ENCODE measurements around the gene MXRA8.
"Not testable (repeated sequence)": the region's sequence is repeated elsewhere in the genome, so short reads cannot be mapped to it uniquely, and the experiment has no call there.

The MXRA8 gene

DNA sequence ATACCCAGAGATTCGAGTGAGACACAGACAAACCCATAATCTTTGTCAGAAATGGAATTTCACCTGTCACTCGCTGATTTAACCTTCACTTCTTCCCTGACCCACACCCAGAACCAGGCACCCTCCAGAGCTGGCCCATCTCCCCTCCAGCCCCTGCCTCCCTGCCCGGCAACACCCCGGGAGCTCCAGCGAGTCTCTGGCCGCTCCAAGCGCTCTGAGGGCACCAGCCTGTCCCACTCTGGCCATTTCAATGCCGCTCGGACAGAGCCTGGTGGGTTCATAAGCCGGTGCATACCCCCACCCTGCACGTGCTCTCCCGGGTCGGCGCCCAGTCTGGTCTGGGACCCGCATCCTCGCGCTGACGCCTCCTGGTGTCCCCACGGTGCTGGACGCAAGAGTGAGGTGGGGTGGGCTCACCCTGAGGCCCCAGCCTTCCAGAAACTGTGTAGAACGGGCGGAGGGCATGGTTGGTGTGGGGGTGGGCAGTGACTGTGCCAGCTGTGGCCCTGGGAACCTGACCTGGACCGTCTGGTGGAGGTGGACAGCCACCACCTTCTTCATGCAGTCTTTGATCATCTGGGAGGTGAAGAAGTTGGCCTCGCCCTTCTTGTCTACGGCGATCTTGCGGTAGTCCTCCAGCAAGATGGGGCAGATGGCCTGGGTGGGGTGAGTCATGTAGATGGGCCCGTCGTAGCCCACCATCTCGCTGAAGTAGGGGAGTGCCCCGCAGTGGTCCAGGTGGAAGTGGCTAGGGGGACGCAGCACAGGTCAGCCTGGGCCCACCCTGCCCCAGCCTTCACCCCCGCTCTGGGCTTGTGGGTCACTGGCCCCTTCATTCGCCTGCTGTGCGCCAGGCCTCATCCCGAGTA is 39.3 kb downstream of the MXRA8 start:
- no peak for DNase-seq

DNA sequence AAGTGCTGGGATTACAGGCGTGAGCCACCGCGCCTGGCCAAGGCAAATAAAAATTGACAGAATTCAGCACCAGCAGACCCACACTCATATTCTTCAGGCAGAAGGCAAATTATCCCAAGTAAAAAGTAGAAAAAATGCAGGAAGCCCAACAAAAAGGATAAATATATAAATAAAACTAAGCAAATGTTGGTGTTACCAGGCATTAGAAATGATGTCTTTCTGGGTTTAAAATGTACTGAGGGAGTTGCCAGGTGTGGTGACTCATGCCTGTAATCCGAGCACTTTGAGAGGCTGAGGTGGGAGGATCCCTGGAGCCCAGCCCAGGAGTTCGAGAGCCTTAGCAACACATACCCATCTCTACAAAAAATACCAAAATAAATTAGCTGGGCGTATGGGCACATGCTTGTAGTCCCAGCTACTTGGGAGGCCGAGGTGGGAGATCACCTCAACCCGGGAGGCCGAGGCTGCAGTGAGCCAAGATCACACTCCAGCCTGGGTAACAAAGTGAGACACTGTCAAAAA is 40.2 kb downstream of the MXRA8 start:
- no peak for DNase-seq

DNA sequence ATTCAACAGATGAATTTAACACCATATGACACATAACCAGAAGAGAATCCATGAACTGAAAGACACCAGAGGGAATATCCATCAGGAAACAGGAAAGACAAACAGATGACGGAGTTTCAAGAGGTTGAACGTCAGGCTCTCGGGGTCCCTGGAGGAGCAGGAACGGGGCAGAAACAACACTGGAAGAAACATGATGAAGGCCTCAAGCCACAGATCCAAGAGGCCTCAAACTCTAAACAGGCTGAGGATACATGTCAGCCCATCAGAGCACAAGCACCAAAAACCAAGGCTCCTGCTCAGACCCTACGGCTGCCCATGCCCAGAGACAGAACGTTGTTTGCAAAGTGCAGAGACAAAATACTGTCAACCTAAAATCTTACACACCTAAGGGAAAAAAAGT is 40.9 kb downstream of the MXRA8 start:
- no peak for DNase-seq

DNA sequence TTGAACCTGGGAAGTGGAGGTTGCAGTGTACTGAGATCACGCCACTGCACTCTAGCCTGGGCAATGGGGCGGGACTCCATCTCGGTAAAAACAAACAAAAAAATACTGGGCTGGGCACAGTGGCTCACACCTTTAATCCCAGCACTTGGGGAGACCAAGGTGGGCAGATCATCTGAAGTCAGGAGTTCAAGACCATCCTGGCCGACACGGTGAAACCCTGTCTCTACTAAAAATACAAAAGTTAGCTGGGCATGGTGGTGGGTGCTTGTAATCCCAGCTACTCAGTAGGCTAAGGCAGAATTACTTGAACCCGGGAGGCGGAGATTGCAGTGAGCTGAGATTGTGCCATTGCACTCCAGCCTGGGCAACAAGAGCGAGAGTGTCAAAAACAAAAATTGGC is 42.2 kb downstream of the MXRA8 start:
- DNase-seq: not testable (repeated sequence)

DNA sequence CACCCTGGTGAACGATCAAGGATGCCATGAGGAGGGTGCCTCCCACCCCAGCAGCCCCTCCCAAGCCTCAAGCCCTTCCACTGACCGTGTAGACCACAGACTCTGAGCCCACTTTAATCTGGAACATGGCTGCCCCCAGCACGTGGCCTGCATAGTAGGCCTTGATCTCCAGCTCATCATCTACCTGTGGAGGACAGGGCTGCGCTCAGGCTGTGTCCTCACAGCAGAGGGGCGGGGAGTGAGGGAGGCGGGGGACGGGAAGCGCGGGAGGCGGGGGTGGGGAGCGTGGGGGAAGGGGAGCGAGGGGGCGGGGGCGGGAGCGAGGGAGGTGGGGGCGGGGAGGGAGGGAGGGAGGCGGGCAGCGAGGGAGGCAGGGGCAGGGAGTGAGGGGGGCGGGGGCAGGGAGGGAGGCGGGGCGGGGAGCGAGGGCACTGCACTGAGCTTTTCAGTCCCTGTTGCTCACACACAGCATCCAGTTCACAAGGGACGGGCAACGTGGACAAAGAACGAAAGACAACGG is 42.9 kb downstream of the MXRA8 start:
- no peak for DNase-seq

DNA sequence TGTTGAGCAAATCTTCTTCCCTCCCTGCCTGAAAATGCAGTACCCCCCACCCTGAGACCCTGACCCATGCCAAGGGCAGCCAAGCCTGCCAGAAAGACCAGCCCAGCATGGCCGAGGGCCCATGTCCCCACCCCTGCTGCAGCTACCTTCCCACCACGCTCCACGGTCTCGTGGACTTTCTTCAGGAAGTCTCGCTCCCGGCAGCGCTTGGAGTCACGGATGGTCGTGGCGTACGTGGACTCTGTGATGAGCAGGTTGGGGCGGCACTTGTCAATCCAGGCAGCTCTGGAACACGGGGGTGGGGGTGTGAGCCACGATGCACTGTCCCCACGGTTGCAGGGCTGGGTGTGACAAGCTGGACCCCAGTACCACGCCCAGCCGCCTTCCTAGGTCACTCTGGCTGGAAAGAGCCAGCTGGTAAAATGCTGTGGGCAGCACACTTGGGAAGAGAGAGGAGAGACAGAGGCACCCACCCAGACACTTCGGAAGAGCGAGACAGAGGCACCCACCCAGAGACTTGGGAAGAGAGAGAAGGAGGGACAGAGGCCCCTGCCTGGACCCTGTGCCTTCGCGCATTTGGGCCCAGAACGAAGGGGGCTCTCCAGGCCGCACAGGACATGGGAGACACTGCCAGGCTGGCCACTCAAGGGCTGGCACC is 43.5 kb downstream of the MXRA8 start:
- DNase-seq: no peak

DNA sequence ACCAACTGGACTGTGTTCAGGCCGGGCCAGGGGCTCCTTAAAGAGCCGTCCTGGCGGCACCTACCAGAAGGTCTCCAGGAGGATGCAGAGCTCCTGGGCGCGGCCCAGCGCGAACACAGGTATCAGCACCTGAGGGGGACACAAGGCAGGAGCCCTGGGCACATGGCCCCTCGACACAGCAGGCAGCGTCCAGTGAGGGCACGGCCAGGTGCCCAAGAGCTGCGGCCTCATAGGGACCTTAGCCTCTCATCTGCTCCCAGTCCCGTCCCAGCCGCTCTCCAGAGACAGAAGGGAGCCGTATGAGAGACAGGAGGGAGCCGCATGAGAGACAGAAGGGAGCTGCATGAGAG is 44.1 kb downstream of the MXRA8 start:
- no peak for DNase-seq

DNA sequence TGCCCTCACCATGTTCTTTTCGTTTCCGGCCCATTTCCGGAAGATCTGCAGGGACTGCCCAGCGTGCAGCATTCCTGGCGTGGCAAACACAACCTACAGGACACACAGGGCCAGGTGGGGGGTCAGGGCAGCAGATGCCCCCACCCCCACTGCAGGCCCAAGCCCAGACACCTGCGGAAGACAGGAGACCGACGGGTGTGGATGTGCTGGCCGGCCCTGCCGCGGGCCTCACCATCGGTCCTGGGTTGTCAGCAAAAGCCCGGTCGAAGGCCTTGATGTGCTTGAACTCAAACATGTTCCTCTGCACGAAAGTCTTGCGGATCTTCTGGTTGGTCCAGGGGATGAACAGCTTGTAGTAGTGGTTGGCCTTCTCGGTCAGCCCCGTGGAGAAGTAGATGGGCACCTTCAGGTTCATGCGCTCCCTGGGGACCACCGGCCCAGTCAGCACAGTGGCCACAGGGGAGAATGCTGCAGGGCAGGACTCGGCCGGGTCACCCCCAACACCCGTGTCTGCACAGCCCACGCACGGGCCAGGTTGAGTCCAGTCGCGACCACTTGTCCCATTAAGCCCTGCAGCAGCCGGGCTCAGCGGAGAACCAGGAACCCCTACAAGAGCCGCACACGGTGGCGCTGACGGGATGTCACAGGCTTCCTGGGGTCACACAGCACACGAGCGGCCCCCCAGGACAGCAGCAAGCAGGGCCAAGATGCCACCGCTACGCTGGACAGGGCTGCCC is 44.7 kb downstream of the MXRA8 start:
- no peak for DNase-seq

DNA sequence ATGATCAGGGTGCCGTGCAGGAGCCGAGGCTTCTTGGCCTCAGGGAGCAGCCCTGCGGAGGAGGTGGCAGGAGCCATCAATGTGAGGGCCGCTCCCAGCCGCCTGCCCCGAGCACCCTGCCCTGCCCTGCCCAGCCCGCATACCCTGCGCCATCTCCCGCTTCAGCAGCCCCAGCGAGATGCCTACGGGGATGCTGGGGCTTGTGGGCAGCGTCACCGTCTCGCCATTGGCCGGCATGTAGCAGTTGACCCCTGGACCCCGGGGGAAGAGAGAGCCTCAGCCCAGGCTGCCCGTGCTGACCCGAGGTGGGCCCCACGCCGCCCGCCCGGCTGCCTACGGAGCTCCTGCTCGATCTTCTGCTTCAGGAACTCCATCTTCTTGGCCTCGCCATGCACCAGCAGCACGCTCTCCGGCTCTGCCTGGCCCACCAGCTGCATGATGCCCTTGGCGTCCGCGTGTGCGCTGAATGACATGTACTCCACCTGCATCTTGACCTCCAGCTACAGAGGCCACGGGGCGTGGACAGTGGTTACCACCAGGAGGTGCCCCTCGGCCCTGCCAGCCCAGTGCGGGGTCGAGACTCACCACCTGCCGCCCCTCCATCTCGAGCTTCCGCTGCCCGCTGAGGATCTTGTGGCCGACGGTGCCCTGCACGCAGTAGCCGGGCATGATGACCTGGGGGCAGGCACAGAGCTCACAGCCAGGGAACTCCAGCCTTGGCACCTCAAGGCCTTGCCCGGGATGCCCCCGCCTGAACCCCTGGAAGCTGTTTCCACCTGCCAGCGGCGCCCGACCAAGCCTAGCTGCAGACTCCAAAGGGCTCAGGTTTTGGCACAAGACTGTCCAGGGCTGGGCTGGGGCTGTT is 45.7 kb downstream of the MXRA8 start:
- no peak for DNase-seq

DNA sequence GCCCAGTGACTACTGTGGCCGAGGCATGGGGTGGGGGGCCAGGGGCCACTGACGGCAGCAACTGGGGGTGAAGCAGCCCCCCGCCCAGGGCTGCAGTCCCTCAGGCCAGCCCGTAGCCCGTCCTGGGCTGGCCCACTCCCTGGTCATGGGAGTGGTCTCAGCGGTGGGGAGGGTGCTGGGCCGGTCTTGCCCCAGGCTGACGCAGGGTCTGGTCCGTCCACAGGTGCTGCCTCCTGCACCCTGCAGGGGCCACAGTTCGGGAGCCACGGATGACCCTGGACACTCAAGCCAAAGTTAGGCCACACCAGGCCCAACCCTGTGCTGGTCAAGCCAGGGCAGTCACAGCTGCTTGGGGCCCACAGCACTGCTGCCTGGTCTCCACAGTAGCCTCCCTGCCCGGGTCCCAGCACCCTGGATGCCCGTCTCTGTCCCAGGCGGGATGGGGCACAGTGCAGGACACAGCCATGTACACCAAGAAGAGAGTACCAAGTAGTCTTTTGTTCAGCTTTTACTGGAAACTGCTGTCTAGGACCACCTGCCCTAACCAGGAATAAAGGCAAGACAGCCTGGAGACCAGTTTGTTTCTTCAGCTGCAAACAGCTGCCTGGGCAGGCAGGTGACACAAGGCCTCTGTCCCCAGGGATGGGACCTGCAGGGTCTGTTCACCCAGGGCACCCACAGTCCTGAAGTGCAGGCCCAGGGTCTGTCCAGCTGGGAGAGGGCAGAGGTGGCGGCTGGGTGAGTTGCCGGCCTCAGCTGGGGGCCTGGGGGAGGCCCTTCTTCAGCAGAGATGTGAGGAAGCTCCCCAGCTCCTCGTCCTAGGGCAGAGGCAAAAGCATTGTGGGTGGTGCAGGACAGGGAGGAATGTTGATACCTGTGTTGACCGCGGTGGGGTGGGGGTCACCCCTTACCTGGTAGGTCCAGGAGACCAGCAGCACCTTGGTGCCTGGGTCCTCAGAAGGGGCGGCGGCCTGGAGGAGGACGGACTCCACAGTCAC is 46.9 kb downstream of the MXRA8 start:
- DNase-seq: no peak

DNA sequence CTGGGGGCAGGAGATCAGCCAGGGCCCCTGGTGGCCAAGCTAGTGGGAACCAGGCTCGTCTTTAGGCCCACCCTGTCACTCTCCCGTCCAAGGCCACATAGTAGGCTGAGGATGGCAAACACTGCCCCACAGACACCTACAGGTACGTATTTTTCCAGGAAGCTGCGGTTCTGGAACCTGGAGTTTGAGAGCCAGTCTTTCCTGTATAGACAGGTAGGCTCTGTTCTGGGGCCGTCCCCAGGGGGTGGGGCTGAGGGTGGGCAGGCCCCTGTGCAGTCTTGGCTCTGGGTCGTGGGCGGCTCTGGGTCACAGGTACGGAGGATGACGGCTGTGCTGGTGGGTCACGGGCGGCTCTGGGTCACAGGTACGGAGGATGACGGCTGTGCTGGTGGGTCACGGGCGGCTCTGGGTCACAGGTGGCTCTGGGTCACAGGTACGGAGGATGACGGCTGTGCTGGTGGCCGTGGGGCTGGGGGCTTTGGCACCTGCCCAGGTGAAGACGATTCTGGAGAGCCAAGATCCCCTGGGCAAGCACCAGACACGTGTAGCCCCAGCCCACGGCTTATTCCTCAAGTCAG is 47.8 kb downstream of the MXRA8 start:
- DNase-seq: no peak

DNA sequence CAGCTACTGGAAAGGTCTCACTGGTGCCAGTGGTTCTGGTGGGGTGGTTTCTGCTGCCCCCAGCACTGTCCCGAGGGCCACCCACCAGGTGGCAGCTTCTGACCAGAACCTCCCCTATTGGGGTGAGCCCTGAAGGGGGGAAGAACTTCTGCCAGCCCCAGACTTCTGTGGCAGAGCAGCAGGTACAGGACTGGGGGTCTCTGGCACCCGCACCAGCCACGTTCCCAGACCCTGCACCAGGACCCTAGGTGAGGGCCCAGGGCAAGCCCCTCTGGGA is 48.3 kb downstream of the MXRA8 start:
- DNase-seq: no peak

DNA sequence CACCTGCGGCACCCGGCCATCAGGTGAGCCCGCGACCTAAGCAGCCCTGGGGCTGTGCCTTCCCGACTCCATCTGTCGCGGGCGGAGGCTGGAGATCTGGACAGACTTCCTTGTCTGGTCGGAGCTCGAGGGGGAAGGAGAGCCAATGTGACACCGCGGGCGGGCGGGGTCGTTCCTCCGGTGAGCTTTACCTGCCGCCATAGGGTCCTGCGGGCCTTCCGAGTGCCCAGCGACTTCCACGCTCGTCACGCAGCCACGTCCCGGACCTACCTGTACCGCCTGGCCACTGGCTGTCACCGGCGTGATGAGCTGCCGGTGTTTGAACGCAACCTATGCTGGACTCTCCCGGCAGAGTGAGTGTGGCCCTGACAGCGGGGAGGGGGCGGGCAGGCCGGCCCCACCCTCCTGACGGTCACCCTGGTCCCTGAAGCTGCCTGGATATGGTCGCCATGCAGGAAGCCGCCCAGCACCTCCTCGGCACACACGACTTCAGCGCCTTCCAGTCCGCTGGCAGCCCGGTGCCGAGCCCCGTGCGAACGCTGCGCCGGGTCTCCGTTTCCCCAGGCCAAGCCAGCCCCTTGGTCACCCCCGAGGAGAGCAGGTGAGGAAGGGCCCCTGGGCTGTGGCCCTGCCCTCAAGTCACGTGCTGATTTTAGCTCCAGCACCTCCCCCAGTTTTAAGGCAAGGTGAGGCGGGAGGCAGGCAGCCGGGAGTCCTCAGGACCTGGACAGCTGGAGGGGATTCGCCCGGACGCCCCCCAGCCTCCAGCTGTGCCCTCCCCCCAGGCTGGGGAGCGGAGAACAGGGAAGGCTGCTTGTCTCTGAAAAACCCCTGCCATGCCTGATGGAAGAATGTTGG is 48.9 kb downstream of the MXRA8 start:
- no peak for DNase-seq

DNA sequence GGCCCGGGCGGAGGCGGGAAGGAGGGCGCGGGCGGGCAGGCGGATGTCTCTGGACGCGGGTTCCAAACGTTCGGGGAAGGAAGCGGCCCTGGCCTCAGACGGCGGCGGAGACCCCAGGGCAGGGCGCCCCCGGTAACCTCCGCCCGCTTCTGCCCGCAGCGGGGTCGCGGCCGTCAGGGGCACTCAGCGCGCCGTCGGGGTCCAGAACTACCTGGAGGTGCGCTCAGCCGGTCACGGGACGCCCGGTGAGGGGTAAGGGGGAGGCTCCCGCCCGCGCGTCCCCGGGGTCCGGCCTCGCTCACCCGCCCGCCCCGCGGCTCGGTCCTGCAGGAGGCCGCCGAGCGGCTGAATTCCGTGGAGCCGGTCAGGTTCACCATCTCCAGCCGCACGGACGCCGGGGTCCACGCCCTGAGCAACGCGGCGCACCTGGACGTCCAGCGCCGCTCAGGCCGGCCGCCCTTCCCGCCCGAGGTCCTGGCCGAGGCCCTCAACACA is 49.6 kb downstream of the MXRA8 start:
- DNase-seq: no peak

DNA sequence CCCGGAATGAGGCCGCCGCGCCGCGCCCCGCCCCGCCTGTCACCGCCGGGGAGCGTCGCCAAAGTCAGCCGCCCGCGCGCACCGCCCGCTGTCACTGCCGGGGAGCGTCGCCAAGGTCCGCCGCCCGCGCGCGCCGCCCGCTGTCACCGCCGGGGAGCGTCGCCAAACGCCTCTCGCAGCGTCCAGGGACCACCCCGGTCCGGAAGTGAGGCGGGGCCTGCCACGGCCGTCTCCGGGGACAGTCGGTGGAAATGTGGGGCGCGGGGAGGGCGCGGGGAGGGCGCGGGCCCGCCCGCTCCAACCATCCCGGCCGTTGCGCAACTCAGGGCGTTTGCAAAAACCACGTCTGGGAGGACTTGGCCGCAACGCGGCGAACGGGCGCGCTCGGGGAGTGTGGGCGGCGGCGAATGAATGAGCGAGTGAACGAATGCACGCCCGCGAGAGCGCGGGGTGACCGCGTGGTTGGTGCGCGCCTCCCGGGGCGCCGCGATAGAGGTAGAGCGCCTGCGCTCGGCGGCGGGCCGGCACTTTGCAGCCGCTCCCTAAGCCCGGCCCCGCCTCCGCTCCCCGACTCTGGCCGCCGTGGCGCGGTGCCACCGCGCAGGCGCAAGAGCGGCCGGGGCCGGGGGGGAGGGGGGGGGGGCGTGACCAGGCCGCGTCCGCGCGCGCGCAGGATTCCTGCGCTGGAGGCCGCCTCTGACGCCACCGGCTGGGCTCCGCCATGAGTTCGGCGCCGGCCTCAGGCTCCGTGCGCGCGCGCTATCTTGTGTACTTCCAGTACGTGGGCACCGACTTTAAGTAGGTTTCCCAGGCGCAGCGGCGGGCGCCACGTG is 50.2 kb downstream of the MXRA8 start, which contains the start of the genes ACAP3 and PUSL1:
Gene ACAP3, minus strand, starts transcription at position 8 of the 833 bp plus-strand sequence. CDS start 115 bp downstream, outside the sequence.
Gene PUSL1, plus strand, starts transcription at position 675 of the 833 bp plus-strand sequence. Its CDS starts 47 bp downstream, at position 722.
- peak; percentile 58 for DNase-seq

DNA sequence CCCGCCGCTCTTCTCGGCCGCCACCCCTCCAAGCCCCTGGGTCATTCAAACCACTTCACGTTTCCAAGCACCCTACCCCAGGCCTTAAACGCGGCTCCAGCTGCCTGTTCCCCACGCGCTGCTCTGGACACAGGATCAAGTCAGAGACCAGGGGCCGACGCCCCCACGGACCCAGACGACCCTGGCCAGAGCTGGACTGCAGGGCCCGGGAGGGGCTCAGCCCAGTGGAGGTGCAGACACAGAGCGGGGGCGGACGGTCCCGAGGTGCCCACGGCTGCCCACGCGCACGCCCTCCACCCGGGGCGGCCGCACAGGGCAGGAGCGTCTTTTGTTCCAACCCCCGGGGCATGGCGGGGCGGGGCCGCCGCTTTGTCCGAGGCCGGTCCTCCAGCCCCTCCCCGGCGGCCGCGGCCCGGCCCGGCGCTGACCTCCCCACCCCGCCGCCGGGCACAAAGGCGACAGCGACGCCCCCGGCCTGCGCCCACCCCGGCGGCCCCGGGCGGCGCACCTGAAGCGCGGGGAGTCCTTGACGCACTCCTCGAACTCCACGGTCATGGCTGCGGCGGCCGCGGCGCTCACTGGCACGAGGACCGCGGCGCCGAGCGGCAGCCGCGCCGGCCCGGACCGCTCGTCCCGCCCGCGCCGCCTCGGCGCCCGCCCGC is 51.0 kb downstream of the MXRA8 start:
- DNase-seq: no peak

DNA sequence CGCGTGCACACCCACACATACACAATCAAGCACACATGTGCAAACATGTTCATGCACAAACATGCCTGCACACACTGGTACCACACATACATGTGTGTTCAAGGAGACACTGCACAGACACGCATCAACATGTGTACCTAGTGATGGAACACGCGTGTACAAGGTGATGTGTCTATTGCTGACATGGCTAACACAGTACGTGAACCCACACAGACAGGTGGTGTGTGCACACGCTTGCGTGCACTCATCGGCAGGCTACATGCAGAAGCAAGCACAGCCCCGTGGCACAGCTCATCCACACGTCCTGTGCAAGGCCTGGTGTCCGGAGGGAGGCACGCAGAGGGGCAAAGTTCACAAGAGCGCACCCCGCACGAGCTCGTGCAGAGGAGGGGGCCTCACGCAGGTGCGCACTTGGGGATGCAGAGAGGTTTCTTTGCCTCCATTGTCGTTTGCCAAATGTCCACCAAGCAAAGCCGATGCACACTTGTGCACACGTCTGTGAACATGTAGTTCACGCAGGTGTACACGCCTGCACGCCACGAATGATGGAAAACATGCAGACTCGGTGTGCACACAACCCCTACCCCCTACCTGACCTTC is 51.6 kb downstream of the MXRA8 start:
- no peak for DNase-seq

All from NCI-H2081 treated with DMSO at 0.1 percent for 48 hours (cell line).